Measurements from ENCODE around the gene GPC6.

Gene GPC6

DNA sequence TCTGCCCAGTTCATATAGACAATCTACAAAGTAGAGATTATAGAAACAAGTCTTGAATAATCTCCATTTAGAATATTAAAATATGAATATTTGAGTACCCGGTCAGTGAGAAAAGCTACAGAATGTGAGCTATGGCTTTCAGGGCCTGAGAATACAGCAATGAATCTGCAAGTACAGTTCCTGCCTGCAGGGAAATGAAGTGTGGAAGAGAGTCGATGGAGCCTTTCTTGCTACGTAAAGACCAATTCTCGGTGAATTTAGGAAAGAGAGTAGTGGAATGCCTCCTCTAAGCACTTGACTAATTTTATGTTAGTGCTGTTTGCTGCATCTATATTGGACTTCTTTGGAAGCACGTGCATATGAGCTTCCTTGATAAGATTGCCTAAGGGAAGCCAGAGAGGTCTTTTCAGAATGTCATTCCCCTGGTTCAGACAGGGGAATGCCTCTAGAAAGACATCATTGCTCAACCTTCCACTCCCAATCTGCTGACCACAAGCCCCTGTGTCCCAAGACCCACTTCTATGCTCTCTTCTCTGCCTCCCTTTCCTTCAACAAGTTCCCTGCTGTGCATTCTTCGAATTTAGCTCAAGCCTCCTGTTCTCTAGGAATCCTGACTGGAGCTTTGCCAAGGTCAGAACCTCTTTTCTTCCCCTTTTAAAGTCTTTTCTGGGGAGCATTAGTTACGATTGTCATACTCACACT lies 41.9 kb downstream of the GPC6 start:
- DNase-seq (ENCODE audit: low read depth in 2 of 2) = no peak

DNA sequence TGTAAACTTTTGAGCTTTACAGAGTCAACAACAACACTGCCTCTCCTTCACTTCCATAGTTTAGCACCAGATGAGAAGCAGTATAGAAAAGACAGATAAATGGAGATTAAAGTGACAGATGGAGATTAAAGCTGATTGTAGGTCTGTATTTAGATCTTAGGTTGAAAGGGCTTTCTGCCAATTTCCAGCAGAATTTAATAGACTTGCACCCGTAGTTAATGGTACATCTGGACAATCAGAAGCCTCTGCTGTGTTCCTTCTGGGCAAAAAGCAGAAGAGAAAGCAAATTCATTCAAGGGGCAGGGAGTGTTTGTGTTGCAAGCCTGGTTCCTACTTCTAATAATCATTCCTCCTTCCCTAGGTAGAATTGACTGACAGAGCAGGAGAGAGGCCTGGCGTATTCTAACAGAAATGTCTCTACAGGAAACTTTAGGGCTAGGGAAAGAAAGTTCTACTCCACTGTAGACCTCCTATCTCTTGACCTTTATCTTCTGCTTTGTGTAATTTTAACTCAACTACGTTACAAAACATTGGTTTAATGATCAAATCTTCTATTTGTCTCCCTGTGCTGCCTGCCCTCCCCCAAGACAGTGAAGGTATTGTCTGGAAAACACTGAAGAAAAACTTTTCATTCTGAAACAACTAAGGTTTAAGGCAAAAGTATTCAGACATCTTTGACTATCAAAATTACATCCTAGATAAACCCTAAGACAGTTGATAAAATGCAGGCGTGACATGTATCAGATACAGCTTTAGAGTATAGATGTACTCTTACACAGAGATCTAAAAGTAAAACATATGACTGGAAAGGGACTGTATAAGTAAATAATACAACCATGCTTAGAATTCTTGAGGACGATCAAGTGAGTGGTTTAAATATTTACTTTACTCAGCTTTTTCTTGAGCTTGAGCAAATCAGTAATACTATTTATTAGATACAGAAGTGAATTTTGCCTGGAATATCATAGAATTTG lies 44.4 kb downstream of the GPC6 start:
- DNase-seq (ENCODE audit: low read depth in 2 of 2) = no peak

DNA sequence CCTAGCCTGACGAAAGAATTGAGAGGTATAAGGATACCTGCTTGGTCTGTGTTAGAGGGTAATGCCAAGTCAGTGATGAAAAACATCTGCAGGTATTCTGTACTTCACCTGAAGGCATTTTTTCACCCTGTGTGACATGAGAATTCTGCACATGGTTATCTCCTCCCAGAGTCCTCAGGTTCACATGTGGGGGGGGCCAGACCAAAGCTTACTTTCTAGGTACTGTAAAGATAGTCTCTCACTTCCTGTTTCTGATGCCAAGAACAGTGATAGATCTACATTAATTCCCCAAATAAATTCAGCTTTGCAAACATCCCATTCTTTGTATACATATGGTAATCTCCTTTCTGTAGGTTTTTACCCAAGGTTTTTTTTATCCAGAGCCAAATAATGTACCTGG lies 53.4 kb downstream of the GPC6 start:
- DNase-seq (ENCODE audit: low read depth in 2 of 2) = no peak

DNA sequence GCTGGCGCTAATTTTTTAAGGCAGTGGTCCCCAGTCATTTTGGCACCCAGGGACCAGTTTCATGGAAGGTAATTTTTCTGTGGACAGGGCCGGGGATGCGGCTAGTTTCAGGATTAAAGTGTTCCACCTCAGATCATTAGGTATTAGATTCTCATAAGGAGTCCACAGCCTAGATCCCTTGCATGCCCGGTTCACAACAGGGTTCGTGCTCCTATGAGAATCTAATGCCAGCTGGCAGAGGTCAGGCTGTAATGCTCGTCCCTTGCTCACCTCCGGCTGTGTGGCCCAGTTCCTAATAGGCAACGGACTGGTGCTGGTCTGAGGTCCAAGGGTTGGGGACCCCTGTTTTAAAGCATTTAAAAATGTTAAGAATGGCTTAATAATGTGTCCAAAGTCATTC lies 54.1 kb downstream of the GPC6 start:
- no peak for DNase-seq (ENCODE audit: low read depth in 2 of 2)

DNA sequence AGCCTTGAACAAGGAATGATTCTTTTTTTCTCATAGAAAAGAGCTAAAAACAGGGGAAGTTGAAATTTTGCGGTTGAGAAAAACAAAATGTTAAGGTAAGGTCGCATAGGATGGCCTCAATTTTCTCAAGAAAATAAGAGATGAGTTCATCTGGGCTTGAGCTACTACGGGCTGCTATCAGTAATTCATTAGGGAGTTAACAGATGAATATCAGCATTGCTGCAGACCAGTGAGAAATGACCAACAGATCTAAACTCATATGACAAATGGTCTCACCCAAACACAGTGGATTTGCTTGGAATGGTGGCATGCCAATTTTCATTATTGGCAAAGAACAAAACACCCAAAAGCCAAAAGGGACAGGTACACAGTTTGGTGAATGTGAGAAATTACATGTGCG lies 56.6 kb downstream of the GPC6 start:
- DNase-seq (ENCODE audit: low read depth in 2 of 2) = no peak

DNA sequence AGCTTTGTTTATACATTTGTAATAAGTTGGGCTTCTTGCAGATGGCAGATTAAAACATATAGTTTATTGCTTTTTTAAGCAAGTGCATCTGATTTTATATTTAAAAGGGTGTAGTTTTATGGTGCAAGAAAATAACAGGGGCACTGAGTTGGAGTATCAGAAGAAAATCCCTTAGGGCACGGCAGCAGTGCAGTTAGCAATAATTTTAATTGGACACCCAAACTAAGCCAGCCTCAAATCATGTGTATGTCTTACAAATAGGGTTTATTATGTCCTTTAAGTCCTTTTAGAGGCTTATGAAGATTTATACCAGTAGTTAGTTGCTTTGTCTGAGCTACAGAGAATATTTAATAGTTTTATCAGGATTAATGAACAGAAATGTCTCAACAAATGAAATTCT lies 57.5 kb downstream of the GPC6 start:
- DNase-seq (ENCODE audit: low read depth in 2 of 2) = no peak

DNA sequence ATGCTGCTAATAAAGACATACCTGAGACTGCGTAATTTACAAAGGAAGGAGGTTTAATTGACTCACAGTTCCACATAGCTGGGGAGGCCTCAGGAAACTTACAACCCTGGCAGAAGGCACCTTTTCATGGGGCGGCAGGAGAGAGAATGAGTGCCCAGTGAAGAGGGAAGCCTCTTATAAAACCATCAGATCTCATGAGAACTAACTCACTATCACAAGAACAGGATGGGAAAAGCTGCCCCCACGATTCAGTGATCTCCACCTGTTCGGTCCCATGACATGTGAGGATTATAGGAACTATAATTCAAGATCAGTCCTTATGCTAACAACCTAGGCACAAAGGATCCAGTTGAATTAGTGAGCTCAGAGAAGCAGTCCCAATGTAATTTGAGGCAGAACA lies 59.4 kb downstream of the GPC6 start:
- no peak for DNase-seq (ENCODE audit: low read depth in 2 of 2)

DNA sequence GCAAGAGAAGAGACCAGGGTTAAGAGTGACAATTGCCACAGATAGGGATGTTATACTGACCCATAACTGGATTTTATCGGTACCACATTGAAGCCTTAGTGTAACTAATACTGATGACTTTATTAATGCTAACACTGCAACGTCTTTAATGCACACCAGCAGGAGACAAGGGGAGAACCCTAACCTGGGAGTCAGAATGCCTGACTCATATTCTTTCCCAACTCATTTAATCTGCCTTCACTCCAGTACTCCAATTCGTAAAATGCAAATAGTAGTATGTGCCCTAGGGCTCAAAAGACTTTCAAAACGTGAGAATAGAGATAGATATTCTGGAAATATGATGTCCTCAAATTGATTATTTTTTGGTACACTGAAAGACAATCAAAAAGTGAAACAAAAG lies 62.4 kb downstream of the GPC6 start:
- DNase-seq (ENCODE audit: low read depth in 2 of 2) = no peak

DNA sequence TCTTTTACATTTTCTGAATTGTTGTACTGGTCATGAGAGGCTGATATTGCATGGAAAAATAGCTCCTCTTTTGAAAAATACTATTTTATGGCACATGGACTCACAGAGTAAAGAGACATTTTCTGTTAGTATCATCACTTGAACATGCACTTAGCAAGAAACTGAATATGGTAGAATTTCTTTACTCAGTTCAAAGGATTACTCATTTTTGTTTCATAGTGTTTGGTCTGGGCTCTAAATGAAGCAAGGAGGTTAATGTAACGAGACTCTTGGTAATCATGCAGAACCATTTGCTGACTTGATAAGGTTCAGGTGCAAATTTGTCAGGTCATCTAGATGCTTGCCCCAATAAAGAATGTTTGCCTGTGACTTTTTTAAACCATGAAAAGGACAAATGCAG lies 63.2 kb downstream of the GPC6 start:
- DNase-seq (ENCODE audit: low read depth in 2 of 2) = no peak

DNA sequence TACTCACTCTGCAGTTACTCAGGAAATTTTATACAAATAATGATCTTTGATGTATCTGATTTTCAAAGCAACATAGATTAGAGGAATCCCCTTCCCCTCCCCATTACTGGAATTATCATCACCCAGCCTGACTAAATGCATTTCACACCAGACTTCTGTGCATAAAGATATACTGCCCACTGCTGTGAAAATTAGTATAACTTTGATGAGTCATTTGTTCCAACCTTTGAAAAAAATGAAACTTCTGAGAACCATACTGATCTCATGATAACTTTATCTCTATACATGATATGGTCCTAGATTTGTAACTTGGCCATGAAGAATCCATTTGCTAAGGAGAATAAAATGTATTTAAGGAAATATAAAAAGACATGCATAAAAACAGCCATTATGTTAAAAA lies 63.9 kb downstream of the GPC6 start:
- DNase-seq (ENCODE audit: low read depth in 2 of 2) = no peak

DNA sequence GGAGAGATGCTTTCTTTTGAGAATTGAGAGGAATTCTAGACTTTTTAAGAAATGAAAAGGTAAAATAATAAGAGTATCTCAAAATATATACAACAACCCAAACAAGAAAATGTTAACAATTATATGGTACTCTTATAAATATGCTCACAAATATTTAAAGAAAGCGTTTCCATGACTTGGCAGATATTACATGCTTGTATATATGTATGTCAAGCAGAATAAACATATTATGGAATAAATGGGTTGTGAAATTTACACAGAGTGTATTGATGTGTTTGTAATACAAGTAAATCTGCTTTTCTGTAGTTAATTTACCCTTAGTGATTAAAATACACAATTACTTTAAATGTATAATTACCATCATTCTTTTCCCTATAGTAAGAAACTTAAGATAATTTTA lies 65.8 kb downstream of the GPC6 start:
- no peak for DNase-seq (ENCODE audit: low read depth in 2 of 2)

DNA sequence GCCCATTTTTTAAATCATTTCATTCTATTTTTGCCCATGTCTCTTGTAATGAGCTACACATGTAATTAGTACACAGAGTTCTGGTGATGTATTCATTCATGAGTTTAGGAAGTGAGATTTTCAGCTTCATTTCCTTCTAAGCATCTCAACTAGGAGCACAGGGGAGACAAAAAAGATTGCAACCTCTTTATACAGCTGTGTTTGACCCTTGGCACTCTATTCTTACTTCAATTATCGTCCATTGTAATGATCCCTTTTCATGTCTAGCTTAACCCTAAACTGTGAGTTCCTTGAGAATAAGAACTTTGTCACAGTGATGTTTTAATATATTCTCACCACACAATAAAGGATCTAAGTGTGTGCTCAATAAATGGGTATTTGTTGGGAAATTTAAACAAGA lies 67.1 kb downstream of the GPC6 start:
- DNase-seq (ENCODE audit: low read depth in 2 of 2) = no peak

DNA sequence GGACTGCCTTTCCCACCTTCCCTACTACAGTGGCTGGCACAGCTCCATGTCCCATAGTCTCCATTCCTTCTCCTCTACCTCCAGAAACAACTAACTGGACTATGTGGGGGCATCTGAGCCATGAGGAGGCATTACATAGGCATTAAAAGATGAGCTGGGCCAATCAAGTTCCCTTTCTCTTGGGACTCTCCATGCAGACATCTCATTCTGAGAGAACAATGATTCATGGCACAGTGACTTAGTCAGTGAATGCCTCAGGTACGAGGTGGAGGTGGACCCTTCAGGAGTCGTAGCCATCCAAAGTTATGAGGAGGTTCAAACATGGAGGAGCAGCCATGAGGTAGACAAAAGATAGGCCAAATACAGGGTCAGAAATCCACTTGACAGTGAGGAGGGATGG lies 70.0 kb downstream of the GPC6 start:
- no peak for DNase-seq (ENCODE audit: low read depth in 2 of 2)

DNA sequence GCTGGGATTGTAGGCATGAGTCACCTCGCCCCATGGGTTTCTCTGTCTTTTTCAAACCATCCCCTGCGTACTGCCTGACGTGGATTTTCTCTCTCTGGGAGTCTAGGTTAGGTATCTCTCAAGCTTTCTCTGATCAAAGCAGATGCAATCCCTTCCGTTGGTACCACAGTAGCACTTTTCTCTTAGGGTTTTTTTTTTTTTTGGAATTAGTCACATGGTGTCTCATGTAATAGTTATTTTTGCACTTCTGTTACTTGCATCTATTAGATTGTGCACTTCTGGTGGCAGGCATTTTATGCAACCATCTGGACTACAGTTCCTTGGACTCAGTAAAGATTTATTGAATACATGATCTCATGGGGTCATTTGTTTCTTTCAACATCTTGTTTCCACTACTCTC lies 72.1 kb downstream of the GPC6 start:
- no peak for DNase-seq (ENCODE audit: low read depth in 2 of 2)

DNA sequence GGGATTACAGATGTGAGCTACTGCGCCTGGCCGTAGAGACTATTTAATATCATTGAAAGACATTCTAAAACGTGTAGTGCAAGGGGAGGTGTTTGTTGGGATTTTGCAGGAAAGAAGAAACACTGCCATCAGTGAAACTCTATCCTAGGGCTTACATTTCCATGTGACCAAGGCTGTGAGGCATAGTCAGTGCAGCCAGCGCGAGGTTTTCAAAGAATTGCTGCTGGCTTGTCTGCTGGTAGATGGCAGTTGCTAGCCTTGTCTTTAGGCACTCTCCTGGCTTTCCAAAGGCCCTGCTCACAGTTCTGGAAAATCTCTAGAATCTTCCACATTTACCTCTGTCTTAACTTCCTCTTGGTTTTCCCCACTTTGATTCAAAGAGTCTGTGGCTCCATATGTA lies 77.5 kb downstream of the GPC6 start:
- no peak for DNase-seq (ENCODE audit: low read depth in 2 of 2)

DNA sequence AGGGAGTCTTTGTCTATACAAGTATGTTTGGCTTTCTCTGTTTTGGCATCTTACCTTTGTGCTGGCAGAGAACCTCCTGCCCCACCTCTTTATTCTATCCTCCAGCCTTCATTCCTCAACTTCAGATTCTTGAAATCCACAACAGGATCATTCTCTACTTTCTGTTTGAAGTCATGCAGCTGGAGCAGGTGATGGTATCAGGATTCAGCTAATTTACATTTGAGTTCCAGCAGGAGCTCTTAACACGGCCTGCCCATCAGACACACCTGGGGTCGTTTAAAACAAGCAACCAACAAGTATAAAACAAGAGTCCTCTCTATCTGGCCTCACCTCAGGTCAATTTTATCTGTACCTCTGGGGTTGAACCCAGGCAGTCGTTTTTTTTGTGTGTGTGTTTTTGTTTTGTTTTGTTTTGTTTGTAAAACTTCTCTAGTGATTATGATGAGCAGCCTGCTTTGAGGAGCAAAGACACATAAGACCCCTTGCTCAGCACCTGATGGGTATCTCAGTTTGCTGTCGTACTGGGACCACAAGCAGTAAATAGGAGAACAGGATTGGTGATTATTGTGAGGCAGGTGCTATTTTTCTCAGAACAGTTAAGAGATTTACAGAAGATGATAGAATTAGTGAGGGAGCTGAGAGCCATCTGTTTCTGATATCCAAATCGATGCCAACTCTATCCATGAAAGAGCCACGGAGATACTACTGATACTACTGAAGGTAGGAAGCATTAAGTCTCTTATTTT lies 78.4 kb downstream of the GPC6 start:
- DNase-seq (ENCODE audit: low read depth in 2 of 2) = no peak

DNA sequence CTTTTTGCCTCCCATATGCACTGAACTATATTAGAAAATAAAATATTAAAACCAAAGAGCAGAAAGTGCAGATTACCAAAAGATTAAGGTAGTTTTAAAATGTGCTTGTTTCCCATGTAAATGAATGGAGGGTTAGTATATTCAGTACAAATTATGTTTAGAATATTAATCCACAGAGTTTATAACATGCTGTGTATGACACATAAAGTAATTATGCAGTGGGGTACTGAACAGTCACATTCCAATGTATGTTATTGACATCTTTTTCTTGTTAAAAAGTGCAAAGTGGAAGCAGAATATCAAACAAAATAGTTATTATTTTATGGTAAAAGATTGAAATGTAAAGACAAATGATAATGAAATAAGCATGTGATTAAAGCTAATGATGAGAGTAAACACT lies 79.3 kb downstream of the GPC6 start:
- no peak for DNase-seq (ENCODE audit: low read depth in 2 of 2)

DNA sequence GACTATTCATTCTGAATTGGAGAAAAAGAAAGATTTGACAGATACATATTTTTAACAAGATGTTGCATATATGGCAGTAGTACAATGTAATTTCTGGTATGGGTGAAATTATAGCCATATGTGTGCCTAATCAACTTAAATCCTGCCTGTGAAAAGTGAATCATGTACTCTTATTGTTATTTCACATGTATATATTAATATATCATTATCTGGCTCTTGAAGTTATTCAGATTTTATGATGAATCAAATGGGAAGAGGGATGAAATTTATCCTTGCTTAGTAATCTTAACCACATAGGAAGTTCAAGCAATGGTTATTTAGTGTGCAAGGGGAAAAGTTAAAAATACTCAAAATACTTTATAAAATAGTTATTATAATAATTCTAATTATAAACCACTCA lies 80.5 kb downstream of the GPC6 start:
- DNase-seq (ENCODE audit: low read depth in 2 of 2) = no peak

DNA sequence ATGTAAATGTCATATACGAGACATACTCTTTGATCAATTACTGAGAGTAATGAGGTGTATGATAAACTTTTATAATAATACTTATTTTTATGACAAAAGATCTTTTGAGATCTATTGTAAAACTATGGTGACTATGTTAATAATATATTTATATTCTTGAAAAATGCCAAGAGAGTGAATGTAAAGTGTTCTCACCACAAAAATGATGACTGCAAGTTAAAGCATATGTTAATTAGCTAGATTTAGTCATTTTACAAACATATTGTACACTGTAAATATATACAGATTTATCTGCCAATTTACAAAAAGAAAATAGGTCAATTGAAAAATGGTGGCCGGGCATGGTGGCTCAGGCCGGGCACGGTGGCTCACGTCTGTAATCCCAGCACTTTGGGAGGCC lies 81.0 kb downstream of the GPC6 start:
- no peak for DNase-seq (ENCODE audit: low read depth in 2 of 2)

DNA sequence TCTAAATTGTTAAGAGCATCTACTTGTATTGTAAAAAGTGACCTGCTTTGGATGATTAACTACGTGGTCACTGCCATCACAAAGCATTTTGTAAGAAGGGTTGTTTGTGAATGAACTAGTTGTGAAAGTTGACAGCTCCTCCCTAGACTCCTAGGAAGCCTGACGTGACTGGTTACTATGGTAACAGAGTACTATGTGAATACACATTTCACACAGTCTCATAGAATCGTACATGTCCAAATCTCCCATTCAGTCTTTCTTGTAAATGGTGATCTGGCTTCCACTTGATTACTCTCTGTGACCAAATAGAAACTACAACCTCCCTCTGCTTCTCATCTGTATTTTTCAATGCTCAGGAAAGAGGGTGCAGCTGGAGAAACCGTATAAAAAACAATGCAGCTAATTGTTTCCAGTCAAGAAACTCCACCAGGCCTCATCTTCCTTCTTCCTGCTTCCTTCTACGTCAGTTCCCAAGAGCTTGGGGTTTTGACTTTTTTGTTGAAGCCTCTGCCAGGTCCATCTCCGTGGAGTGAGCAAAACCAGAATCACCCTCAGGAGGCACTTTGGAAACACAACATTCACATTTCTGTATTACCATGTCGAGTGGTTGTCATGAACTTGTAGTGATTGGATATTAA lies 83.4 kb downstream of the GPC6 start:
- DNase-seq (ENCODE audit: low read depth in 2 of 2) = no peak

DNA sequence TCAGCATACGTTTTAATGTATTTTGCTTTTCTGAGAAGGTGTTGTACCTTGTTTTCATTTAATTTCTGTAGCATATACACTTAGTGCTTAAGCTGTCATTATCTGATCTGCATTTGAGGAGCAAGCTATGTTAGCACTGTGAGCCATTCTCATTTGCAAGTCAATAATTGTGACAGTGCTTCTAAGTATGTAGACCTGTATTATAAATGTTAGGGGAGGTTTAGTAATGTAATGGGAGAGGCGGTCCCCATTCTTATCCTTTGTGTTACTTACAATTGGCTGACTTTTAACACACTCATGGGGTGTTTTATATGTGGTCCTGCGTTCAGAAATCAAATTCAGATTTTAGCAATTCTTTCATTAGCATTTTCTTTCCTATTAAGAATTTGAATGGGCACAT lies 90.2 kb downstream of the GPC6 start:
- DNase-seq (ENCODE audit: low read depth in 2 of 2) = no peak

Data from activated CD8-positive, alpha-beta memory T cell treated with anti-CD3 and anti-CD28 coated beads for 4 hours (primary cell).